Dedifferentiated amniotic fluid mesenchymal stem cell (primary cell): ENCODE results near the gene STAT1.

Source experiments
- DNase-seq: peaks from one replicate; pipeline ENCODE4 v3.0.0-alpha.2; 2016; ENCODE audit errors: extremely low spot score

STAT1 gene

DNA sequence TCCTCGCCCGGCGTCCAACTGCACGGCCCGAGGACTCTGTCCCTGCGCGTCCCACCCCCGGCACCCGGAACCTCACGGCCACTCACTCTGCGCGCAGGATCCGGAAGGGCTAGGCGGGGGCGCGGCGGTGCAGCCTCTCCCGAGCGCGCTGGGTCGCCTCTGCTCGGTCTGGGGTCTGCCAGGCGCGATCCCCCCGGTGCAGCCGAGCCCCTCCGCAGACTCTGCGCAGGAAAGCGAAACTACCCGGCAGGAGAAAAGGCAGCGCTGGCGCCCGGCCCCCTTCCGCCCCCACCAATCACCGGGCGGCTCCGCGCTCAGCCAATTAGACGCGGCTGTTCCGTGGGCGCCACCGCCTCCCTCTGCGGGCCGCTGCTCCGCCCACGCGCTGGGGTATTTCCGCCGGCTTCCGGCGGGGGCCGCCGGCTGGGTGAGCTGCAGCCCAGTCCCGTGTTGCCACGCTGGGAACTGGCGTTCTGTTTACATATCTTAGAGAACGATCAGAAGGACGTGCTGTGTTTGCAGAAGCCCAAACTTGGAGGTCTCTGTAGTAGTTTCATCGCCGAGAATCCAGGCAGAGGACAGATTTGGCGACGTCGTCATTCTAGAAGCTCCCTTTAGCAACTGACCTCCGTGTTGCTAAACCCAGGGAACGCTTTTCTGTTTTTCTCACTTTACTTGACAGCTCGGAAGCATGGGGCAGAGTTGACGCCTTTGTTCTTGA, at the start of gene STAT1:
STAT1 (minus strand) TSS at position 240 of the 721 bp plus-strand sequence. CDS start 4,168 bp downstream, outside the sequence.
- peak; percentile 86 for DNase-seq

DNA sequence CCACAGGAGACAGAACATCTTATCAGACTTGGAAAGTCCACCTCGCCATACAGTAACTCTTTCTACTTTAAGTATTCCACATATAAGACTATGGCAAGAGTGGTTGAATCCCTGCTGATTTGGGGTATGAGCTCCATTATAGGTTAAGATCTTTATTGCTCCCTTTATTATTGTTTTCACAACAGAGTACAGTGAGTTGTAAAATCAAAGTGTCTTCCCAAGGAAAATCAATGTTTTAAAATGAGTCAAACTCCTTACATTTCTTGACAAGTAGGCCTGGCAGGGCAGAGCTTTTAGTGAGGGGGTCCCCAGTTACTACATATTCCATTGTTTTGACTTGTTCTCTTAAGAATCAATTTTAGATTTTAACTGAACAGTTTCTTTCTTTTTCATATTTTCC, 49.6 kb upstream of the STAT1 start:
- no peak for DNase-seq

DNA sequence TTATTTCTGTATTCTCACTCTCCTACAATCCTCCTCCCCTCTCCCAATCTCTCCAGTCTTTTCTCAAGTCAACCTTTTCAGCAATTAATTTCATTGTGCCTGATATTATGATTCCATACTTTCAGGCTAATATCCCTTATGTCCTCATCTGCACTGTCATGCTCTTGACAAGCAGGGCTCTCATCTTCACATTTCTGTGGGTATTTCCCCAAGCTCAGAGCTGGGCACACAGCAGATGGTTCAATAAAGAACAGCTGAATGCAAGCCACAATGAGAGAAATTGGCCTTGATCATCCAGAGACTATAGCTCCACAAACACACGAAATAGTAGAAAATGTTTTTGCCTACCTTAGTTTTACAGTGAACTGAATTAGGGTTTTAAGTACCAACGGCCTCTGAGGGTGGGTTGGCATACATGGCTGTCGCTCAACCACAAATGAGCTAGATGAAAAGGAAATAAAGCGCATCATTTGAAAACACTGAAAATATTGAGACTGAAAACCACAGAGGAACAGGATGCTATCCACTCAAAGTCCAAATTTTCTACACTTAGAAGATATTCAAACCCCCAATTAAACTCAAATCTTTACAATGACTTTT, 47.5 kb upstream of the STAT1 start:
- DNase-seq = no peak

DNA sequence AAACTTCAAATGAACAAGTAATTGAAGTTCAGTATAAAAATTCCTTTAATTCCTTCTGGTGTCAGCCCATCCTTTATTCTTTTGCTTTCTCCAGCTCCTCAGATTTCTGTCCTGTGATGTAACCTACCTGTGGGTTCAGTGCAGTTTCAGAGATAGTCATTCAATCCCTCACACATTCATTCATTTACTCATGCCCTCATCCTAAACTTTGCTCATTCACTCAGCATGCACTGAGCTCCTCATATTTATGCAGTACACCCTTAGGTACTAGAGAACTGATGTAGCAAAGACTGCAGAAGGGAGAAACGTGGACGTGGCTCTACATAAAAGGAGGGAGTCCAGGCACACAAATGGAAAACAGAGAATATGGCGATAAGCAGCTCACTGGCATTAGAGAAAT, 45.3 kb upstream of the STAT1 start:
- DNase-seq = no peak

DNA sequence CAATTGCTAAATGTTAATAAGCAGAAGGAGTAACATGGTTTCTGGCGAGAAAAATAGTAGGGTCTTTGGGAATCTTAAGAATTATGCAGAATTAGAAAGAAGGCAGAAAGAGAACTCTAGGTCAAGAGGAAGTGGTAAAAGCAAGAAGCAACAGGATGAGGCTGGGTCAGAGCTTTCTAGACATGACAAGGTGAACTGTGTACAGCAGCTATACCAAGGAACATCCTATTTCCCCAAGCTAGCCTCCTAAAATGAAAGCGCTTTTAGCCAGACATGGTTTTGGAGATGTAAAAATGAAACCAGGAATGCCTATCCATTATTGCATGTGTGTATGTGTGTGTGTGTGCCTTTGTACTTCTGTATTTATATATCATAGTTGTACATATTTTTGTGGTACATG, 42.3 kb upstream of the STAT1 start:
- DNase-seq = no peak

DNA sequence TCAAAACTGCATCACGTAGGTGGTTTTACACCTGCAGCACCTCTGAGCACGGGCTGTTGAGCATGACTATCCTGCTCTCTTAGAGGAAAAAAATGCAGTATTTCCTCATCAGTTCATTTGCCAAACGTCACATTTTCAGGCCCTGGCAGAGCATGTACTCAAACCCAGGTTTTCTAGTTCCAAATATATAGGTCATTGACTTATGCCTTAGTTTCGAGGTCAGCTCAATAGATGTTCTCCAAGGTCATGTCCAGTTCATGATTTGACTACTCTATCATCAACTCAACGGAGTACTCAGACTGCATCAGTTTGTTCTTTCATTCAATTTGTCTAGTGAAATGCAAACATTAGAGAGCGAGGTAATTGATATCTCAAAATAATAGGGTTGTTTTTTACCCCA, 39.3 kb upstream of the STAT1 start:
- no peak for DNase-seq

DNA sequence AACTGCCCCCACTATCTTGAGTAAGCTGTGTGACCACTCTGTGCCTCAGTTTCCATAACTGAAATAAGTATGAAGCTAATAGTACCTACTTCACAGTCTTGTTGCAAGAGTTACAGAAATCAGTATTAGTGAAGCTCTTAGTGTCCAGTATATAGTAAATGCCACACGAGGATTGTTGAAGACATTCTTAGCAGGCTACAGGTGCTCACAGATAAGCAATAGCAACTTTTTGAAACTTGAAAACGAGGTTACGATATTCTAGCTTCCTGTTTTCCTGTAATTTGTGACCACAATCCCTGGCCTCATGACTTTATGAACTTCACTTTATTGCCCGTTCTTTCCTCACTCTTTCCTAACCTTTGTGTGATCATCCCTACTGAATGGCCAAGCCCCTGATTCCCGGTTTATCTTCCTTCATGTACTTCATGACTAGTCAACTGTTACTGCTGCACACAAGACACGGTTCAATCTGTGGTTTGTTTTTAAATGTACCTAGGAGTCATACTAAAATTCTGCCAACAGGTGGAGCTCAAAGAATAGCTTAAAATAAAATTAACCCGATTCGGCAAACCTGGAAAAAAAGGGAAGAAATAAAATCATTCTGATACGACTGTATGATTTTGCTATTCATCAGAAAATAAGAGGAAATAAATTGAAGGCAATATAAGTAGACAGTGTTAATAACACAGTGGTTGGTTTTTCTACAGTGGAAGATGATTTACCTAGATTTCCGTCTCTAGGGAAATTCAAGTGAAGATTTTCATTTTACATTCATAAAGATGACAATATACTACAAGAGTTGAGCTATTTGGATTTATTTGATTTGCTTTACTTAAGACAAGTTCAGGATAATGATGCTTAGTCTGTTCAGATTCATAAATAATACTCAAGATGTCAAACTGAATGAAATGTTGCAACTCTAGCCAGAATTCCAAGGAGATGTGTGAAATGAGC, 38.1 kb upstream of the STAT1 start:
- DNase-seq = peak; percentile 81

DNA sequence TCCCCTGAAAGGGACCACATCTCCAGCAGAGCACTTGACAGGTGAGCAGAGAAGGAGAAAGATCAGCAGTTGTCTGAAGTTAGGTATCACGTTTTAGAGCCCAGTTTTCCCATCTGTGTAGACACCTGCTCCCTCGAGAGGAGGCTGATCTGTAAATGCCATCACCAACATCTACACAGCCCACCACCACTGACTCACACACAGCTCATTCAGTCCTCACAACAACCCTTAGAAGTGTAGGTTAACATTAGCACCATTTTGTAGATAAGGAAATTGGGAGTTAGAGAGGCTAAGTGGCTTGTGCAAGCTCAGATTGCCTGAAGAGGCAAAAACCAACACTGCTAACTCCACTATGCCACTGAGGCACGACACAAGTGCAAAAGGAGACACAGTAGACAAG, 37.2 kb upstream of the STAT1 start:
- no peak for DNase-seq

DNA sequence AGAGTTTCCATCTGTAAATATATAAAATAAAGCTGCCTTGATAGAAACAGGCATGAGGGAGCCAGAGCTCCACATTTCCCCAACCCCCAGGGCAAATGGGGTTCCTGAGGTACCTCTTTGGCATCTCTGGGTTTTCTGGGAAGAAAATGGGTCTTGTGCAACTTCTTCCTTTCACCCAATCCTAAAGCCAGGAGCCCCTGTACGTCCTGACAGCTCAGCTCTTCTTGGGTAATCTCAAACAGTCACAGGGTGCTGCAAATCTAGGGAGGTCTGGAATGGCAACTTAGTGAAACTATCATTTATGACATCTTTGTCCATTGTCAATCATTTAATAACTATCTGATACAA, 36.6 kb upstream of the STAT1 start:
- DNase-seq = no peak

DNA sequence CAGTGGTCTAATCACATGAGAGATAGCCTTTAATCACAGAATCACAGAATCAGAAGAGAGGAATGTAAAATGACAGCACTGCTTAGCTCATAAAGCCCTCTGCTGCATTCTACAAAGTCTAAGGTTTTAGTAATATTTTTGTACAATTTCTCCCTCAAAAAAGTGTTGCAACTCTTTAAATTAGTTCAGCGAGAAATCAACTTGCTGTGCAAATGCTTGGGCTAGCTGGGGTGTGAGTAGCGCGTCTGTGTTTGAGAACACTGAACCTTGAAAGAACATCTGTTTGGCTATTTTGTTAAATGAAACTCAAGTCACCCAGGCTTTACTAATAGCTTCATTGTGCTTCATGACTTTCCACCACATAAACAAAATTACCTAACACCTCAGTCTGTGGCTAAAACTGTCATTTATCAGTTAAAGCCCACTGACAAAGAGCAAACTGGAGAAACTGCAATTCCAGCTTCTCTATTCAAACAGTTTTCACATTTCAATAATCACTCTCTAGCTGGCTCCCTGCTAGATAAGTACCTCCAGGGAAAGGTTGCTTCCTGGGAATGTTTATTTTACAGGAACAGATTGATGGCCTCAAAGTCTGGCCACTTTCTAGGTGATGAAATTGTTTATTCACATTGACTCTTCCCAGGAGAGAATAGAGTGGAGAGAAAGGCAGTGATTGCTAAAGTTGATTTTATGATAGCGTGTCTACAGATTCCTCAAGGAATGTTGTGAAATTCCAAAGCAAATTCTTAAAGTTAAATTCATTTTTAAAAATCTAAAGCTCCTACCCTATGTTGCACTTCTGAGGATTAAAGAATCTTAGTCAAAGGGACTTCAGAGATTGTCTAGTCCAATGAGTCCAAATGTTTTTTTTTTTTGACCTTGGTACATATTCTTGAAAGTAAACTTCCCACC, 36.0 kb upstream of the STAT1 start:
- peak; percentile 55 for DNase-seq

DNA sequence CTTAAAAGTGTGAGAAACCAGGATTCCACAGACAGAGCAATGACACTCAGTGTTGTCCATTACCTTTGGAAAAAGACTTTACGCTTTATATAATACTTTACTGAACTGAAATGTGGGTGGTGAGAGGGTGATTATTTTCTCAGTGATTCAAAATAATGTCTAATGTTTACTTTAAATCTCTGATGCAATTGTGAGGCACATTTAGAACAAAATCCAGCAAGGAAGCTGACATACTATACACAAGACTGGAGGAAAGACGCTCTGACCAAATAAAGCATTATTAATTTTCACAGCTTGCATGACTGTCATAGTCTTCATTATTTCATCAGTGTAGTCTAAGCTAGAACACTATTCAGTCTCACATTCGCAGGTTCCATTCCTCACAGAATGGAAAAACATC, 34.1 kb upstream of the STAT1 start:
- no peak for DNase-seq

DNA sequence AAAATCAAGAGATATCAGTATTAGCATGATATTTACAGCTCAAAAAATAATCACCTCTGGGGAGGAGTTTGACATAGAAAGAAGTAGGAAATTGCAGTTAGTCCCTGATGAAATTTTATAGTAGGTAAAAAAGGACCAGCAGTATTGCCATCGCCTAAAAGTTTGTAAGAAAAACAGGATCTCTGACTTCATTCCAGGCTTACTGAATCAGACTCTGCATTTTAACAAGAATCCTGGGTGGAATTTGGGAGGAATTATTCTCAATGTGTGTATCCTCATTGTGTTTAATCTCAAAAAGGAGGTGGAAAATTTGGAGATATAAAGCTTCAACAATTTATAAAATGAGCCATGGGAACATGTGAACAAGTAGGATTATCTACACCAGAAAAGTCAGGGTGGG, 31.2 kb upstream of the STAT1 start:
- peak; percentile 28 for DNase-seq

DNA sequence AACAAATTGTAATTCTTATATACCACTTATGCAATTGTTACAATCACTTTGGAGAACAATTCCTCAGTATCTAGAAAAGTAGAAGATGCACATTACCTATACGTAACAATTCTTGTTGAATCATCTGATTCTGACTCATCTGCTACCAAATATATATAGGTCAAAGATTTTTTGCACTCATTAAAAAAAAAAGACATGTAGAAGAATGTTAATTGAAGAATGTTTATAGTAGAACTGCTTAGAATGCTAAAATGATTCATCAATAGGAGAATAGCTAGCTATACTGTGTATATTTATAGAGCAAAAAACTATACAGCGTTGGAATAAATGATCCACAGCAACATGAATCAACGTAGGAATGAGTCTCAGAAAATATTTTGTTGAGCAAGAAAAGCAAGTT, 29.5 kb upstream of the STAT1 start:
- DNase-seq = peak; percentile 24

DNA sequence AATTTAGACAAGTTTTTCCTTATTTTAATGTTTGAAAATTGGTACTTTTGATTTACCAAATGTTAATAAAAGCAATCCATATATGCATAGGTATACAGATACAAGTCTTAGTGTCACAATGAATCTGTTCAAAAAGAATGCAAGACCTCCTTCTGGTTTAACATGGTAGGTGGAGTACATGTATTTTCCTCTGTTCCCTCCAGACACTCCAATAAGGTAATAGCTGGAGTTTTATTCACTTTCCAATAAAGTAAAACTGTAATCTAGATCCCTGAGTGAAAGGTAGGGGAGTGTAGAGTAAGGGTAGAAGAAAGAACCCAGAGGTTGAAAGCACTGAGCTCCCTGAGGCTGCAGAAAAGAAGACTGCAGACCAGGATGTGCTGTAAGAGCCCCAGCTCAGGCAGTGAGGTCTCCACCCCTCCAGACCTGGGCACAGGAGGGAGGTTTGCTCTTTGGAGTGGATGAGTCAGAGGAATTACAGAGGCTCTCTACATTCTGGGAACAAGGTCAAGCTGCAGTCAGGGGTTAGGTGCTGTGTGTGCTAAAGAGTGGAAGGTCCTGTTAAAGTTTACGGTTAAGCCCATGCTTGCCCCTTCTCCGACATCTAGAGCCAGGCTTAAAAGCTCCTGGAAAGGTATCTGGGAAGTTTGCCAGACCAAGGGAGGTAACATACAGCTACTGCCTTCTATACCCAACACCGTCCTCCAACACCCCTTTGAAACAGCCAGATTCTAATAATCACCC, 27.6 kb upstream of the STAT1 start:
- DNase-seq = no peak

DNA sequence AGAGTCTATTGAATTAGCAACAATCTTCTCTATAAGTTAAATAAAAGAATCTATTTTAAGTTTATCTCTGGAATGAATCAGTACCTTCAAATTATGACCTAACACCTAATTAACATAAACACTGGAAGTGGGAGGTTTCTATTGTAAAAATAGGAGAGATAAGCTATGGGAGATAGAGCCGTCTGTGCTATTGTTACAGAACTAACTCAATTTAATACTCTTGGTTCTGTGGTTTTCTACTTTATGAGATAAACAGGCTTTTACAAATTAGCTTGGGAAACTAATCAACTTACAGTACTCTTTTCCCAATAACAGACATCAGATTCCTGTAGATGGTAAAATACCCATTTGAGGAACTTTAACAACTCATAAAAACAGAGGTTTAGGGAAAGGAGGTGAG, 25.6 kb upstream of the STAT1 start:
- no peak for DNase-seq

DNA sequence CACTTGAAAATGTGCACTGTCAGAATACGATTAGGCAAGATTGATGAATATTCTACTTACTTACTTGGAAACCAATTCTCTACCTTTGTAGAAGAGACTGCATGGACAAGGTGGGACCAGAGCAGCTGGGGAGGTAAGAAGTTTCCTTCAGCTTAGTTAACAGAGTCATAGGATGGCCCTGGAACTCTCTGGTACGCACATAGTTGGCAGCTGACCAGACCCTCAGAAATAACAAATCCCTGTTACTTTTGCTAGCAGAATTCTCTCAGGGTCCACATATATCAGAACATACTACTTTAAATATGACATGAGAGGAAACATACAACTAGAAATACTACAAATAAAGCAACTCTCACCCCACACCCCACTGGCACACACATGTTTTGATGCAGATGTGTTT, 24.8 kb upstream of the STAT1 start:
- no peak for DNase-seq

DNA sequence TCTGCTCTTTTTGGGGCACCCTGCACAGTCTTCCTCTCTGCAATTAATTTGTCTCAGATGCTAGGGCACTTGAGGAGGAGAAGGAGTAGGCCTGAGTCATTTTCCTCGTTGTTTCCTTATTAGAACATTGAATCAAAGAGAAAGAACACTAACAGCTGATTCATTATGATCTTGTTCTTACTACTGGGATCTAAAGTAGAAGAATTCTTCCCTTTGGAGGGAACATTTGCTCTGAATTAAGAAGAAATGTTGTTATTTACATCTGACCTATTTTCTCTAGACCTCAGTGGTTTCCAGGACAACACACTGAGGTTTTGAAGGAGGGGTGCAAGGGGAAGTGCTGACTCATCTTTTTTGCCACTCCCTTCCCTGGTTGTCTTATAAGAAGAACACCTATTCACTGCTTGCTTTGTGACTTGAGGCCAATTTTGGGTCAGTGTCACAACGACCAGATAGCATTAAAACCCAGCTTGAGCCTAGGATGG, 24.3 kb upstream of the STAT1 start:
- DNase-seq = peak; percentile 79

DNA sequence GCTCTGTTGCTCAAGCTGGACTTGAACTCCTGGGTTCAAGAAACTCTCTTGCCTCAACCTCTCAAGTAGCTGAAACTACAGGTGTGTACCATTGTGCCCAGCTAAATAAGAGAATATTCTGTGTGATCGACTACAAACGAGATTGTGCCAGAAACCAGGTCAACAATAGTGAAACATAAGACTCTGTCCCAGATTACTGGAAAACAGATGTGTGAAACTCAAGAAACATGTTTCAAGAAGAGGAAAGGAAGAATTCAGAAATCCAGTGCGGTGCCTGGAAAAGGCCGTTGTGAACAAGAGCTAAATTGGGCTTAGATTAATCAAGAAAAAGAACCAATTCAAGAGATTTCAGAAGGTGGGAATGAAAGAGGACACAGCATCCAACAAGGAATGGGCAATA, 23.4 kb upstream of the STAT1 start:
- no peak for DNase-seq

DNA sequence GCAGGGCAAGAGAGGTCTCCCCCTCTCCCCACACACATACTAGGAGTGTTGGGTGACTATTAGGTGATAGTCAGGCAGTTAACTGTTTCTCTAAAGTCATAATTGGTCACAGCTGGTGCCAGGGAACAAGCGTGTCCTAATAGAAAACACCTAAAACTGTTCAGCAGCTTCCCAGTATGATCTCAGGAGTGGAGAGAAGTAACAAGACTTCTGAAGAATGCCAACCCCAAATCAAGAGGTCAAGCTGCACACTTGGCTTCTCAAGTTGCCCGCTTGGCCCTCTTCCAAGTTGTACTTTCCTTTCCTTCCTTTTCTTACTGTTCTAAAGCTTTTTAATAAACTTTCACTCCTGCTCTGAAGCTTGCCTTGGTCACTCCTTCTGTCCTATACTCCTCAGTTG, 22.4 kb upstream of the STAT1 start:
- DNase-seq = no peak

DNA sequence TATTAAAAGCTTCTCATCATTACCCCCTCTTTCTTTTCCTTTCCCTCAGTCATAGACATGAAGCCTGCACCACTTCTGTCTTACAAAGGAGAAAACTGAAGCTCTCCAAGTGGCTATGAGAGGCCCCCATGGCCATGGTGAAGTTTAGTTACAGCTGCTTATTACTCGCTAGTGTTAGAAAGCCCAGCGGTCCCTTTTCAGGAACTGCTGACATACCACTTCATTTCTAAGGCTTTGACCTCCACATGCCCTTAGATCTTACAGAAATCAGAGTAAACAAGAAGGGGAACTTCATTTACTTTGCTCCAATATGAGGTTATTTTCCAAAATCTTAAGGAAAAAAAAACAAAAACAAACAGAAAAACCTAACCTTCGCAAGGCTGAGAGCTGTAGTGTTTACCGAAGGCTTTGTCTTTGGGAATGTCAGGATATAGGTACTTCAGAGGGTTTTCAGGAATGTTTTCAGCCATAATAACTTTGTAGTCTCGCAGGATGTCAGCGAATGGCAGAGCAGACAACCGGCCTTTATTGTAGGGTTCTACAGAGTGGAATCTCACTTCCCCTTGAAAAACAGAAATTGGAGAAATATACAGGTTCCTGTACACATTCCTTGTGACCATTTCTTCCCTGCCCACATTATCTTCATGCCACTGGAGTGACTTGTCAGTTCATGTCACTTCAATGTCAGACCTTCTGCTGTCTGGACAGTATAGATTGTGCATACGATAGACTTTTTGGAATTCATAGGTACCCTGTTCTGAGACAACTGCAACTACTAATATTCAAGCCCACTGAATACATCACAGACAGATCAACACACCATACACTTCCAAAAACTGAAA, 18.8 kb upstream of the STAT1 start:
- no peak for DNase-seq
